Stimulated activated naive CD8-positive, alpha-beta T cell treated with anti-CD3 and anti-CD28 coated beads, Interleukin-15, Interleukin-2, amounts not matched to agents 100 U/mL and 50 U/mL, for 24 hours (primary cell): ENCODE measurements around the gene NRIP1.
"Not testable (repeated sequence)": the region's sequence is repeated elsewhere in the genome, so short reads cannot be mapped to it uniquely, and the experiment has no call there.

Source experiments
- ATAC-seq: fragments of 150-1000 bp; cut with Tn5 transposase; one replicate; pipeline ENCODE4 v1.10.0; 2021
- DNase-seq: peaks from one replicate; pipeline ENCODE4 v3.0.0; 2021

NRIP1 gene

GRCh38 chr21:15037900-15038293 lies 26.9 kb downstream of the NRIP1 start:
- no peak for ATAC-seq

GRCh38 chr21:15037095-15037899 lies 27.5 kb downstream of the NRIP1 start:
- DNase-seq (no peak), ATAC-seq (no peak)

More at GRCh38 chr21:15037900-15038293, 26.9 kb downstream of the NRIP1 start:
- DNase-seq = no peak

GRCh38 chr21:15036189-15036588 lies 28.6 kb downstream of the NRIP1 start:
- ATAC-seq (no peak), DNase-seq (no peak)

GRCh38 chr21:15034126-15034853 lies 30.5 kb downstream of the NRIP1 start:
- DNase-seq (no peak), ATAC-seq (peak; percentile 79)

- no peak for DNase-seq
- ATAC-seq = no peak
These were observed 32.9 kb downstream of the NRIP1 start for GRCh38 chr21:15031790-15032357.

GRCh38 chr21:15031362-15031761 lies 33.4 kb downstream of the NRIP1 start:
- not testable (repeated sequence) for DNase-seq, ATAC-seq

- DNase-seq = not testable (repeated sequence)
These were observed 33.9 kb downstream of the NRIP1 start for GRCh38 chr21:15030861-15031260.

GRCh38 chr21:15029077-15029476 lies 35.7 kb downstream of the NRIP1 start:
- no peak for ATAC-seq
- DNase-seq = no peak

More at GRCh38 chr21:15030861-15031260, 33.9 kb downstream of the NRIP1 start:
- ATAC-seq = not testable (repeated sequence)

- ATAC-seq (no peak), DNase-seq (no peak)
These were observed 36.6 kb downstream of the NRIP1 start for GRCh38 chr21:15028186-15028585.

- no peak for ATAC-seq
- DNase-seq = no peak
These were observed 37.7 kb downstream of the NRIP1 start for GRCh38 chr21:15027056-15027455.

- ATAC-seq (no peak), DNase-seq (no peak)
These were observed 38.4 kb downstream of the NRIP1 start for GRCh38 chr21:15026370-15026769.

GRCh38 chr21:15023776-15024175 lies 41.0 kb downstream of the NRIP1 start:
- DNase-seq = no peak

GRCh38 chr21:15022608-15023261 lies 42.1 kb downstream of the NRIP1 start:
- DNase-seq (no peak), ATAC-seq (no peak)

More at GRCh38 chr21:15023776-15024175, 41.0 kb downstream of the NRIP1 start:
- no peak for ATAC-seq

- no peak for ATAC-seq
- no peak for DNase-seq
These were observed 44.0 kb downstream of the NRIP1 start for GRCh38 chr21:15020797-15021196.

GRCh38 chr21:15018382-15018781 lies 46.4 kb downstream of the NRIP1 start:
- DNase-seq (no peak), ATAC-seq (peak; percentile 76)

GRCh38 chr21:15015622-15016471 lies 49.0 kb downstream of the NRIP1 start:
- no peak for DNase-seq

GRCh38 chr21:15014221-15014620 lies 50.6 kb downstream of the NRIP1 start:
- no peak for DNase-seq
- ATAC-seq = no peak

More at GRCh38 chr21:15015622-15016471, 49.0 kb downstream of the NRIP1 start:
- peak; percentile 61 for ATAC-seq

GRCh38 chr21:15011967-15012366 lies 52.8 kb downstream of the NRIP1 start:
- ATAC-seq (no peak), DNase-seq (no peak)

- no peak for DNase-seq
These were observed 54.2 kb downstream of the NRIP1 start for GRCh38 chr21:15010645-15011044.

GRCh38 chr21:15009837-15010363 lies 54.9 kb downstream of the NRIP1 start:
- ATAC-seq = no peak
- DNase-seq = no peak

More at GRCh38 chr21:15010645-15011044, 54.2 kb downstream of the NRIP1 start:
- no peak for ATAC-seq

GRCh38 chr21:15007716-15008296 lies 57.0 kb downstream of the NRIP1 start:
- DNase-seq (no peak), ATAC-seq (no peak)
